ENCODE measurements around the gene TEX35.

DNA sequence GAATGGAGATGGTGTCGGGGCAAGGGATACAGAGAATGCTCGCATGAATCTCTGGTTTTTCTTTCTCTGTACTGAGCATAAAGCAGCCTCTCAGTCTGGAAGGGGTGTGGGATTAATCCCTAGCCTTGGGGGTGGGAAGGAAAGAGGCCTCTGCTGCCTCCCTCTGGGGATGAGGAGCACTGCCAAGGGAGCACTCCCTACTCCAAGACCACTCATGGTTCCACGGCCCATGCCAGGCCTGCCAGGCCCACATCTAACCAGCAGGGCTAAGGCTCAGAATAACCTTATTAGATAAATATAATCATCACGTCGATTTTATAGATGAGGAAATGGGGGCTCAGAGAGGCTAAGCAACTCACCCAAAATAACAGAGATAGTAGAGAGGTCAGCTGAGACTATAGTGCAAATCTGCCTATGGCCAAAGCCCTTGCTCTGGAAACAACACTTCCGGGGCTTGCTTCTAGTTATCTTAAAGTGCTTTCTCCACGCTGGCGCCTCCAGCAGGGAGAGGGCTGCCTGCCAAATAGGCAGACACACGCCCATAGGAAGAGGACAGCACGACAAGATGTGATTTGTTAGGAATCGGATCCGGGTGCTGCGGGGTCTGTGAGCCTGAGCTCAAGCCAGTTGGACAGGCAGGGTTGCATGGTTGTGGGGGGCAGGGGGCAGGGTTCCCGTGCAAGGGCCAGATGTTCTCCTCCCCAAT lies 522 bp downstream of the TEX35 start:
- TF ChIP-seq, protein P1, sequence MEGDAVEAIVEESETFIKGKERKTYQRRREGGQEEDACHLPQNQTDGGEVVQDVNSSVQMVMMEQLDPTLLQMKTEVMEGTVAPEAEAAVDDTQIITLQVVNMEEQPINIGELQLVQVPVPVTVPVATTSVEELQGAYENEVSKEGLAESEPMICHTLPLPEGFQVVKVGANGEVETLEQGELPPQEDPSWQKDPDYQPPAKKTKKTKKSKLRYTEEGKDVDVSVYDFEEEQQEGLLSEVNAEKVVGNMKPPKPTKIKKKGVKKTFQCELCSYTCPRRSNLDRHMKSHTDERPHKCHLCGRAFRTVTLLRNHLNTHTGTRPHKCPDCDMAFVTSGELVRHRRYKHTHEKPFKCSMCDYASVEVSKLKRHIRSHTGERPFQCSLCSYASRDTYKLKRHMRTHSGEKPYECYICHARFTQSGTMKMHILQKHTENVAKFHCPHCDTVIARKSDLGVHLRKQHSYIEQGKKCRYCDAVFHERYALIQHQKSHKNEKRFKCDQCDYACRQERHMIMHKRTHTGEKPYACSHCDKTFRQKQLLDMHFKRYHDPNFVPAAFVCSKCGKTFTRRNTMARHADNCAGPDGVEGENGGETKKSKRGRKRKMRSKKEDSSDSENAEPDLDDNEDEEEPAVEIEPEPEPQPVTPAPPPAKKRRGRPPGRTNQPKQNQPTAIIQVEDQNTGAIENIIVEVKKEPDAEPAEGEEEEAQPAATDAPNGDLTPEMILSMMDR (IDR thresholded peaks at IDR 0.05): no peak
- no peak for TF ChIP-seq EP300 (IDR thresholded peaks at IDR 0.05)
- no peak for TF ChIP-seq POLR2AphosphoS5 (IDR thresholded peaks at IDR 0.05)

Data from suprapubic skin (tissue), 4 donors.